Heart left ventricle (tissue), 16 donors: ENCODE results near the gene UQCC2. TPM values are rescaled to one million over a fixed set of nuclear protein-coding genes. Genes with fewer than 3 reads are reported as not detected.
A peak's percentile ranks its signal among the peaks of the same experiment; 100 is the strongest.

Source experiments
- ATAC-seq, 4 donors: fragments of 200-7000 bp; cut with Tn5 transposase; one replicate each; pipeline ENCODE4 v1.9.1; 2020 to 2022; ENCODE audit warnings: moderate library complexity in 4 of 4, mild to moderate bottlenecking in 3 of 4, moderate number of reproducible peaks in 1 of 4
- DNase-seq, 5 donors: peaks; one replicate each; pipeline ENCODE4 v3.0.0-alpha.2; 2020
- H3K27ac ChIP-seq, 12 donors: fragments of 200-600 bp; sonication (generic) in 4 of 12; one replicate each; pipeline versions ENCODE4 v1.5.0 to v1.8.0; 2016 to 2022; ENCODE audit warnings: mild to moderate bottlenecking in 2 of 12
- H3K27me3 ChIP-seq, 9 donors: fragments of 200-600 bp; sonication (generic) in 2 of 9; one replicate each; pipeline versions ENCODE4 v1.5.1 to v1.8.0; 2016 to 2022; ENCODE audit warnings: mild to moderate bottlenecking in 3 of 9
- H3K36me3 ChIP-seq, 9 donors: fragments of 200-600 bp; sonication (generic) in 2 of 9; one replicate each; pipeline versions ENCODE4 v1.5.0 to v1.8.0; 2018 to 2022; ENCODE audit warnings: mild to moderate bottlenecking in 2 of 9
- H3K4me1 ChIP-seq, 12 donors: fragments of 200-600 bp; sonication (generic) in 4 of 12; one replicate each; pipeline versions ENCODE4 v1.5.0 to v1.8.0; 2016 to 2022; ENCODE audit warnings: mild to moderate bottlenecking in 3 of 12
- H3K4me3 ChIP-seq, 12 donors: fragments of 200-600 bp; sonication (generic) in 4 of 12; one replicate each; pipeline versions ENCODE4 v1.5.0 to v1.8.0; 2017 to 2022; ENCODE audit warnings: mild to moderate bottlenecking in 9 of 12, moderate library complexity in 4 of 12
- H3K9me3 ChIP-seq, 12 donors: fragments of 200-600 bp; sonication (generic) in 4 of 12; one replicate each; pipeline versions ENCODE4 v1.5.0 to v1.8.0; 2016 to 2022; ENCODE audit warnings: mild to moderate bottlenecking in 1 of 12
- CTCF ChIP-seq, 12 donors: fragments of 200-600 bp; sonication (generic) in 4 of 12; IDR thresholded peaks; one replicate each; pipeline versions ENCODE4 v1.5.0 to v1.8.0; 2018 to 2022; ENCODE audit warnings: antibody characterized with exemption in 12 of 12, mild to moderate bottlenecking in 5 of 12
- POLR2A ChIP-seq, 2 donors: fragments of 450-650 bp; IDR thresholded peaks; one replicate each; pipeline ENCODE4 v1.6.1; 2017; ENCODE audit warnings: antibody characterized with exemption in 2 of 2, mild to moderate bottlenecking in 2 of 2, moderate library complexity in 2 of 2
- WGBS, 4 donors: extraction: QIAGEN DNeasy Blood & Tissue Kit in 2 of 4; methylation state at CpG; one replicate each; pipeline versions ENCODE4 v1.1.5 to v1.1.7; 2013 to 2018; 5-methylcytosine and 5-hydroxymethylcytosine counted together
- intact Hi-C, 10 donors: fragments of 100-400 bp; cut with DNase I; formaldehyde crosslinking; loops; one replicate each; pipeline versions ENCODE4 v1.11.1 to v1.14.2; 2022
- polyA plus RNA-seq, 2 donors: library from polyadenylated mRNA; stranded (reverse); fragments of 200-250 nt; gene quantifications; one replicate each; pipeline ENCODE4 v1.2.3, GENCODE V29; 2013
- total RNA-seq, 9 donors: library from RNA; depleted of rRNA in 2 of 9; stranded (reverse); fragments of >200 nt in 2 of 9; fragmentation: NEBNext Ultra II Directional in 3 of 9; extraction: Animal tissue kit (Norgen Biotek cat#: 25700) in 3 of 9; gene quantifications; one replicate each; pipeline versions ENCODE4 v1.1.0 to v1.2.4, GENCODE V29; 2016 to 2023
- donor health status: ischemic (EF 13 %, LVEDD 7.1; RV severe dilation, severe dysfunction).
- donor health status: healthy with polysubstance abuse.
- donor health status: DM: no; HTN: yes; CAD: no.
- donor health status: DM: no; HTN: no; CAD: no.
- donor health status: ischemic (EF 25% LVEDD 6.9; RV normal size, moderate dysfunction).
- donor health status: ischemic (EF 25% LVEDD 5.7; RV mildly dilated, moderate dysfunction).
- donor health status: healthy.
- donor health status: DM: yes; HTN: yes; CAD: no.
- donor health status: ischemic (EF 35%, LVEDD 5.7; RV mildly dilated, moderate dysfunction).
- donor health status: nonischemic (EF 11% LVEDD 7.7; RV severe dilation, severe dysfunction).
- donor health status: DM: yes; HTN: yes; CAD: no.
- donor health status: PGD.
- donor health status: ischemic (EF 29% LVEDD 5.4; RV normal size, mild dysfunction).
- donor health status: nonischemic (EF 23%, LVEDD 6.1; RV moderate dilation, normal function).

UQCC2 gene
- total and polyA plus RNA-seq, 11 donors = 88.5 to 496 (median 195) TPM

GRCh38 chr6:33740204-33740608 lies 28.7 kb upstream of the UQCC2 start:
- DNase-seq = peak in 3 of 5 donors; percentile 37 to 86 (median 82)
- intact Hi-C loops = loop anchor here in 1 of 10 donors (5.0 kb wide), 1 partner anchor 153 kb away; no protein-coding TSS in a partner anchor
- peak; percentile 36 to 56 (median 46) for ATAC-seq

GRCh38 chr6:33739571-33739970 lies 28.1 kb upstream of the UQCC2 start:
- peaks cover 0 to 5% (median 0%) of the 10 kb centered on the region in 9 donors for H3K27me3 ChIP-seq
- no peak for DNase-seq
- TF ChIP-seq CTCF (IDR thresholded peaks at IDR 0.05) = no peak
- TF ChIP-seq POLR2A (IDR thresholded peaks at IDR 0.05) = no peak
- H3K36me3 ChIP-seq = peaks cover 0 to 20% (median 0%) of the 10 kb centered on the region in 9 donors
- WGBS, 4 donors = 51 to 83% (median 72%) methylated on average over 5 of the region's 5 CpGs
- ATAC-seq = no peak
- peaks cover 0 to 93% (median 45%) of the 10 kb centered on the region in 12 donors for H3K4me1 ChIP-seq
- intact Hi-C loops = no loop called here
- H3K9me3 ChIP-seq = no peaks in the 10 kb centered on the region
- no peak overlapping the region for H3K4me3 ChIP-seq
- peak overlapping the region; percentile 27 to 98 (median 85) for H3K27ac ChIP-seq

More at GRCh38 chr6:33740204-33740608, 28.7 kb upstream of the UQCC2 start:
- Histone ChIP-seq H3K36me3 (peaks cover 0 to 14% (median 0%) of the 10 kb centered on the region in 9 donors), H3K27ac (peak overlapping the region; percentile 29 to 98 (median 80)), H3K27me3 (peaks cover 0 to 5% (median 0%) of the 10 kb centered on the region in 9 donors), H3K4me1 (peaks cover 0 to 93% (median 47%) of the 10 kb centered on the region in 12 donors), H3K4me3 (no peak overlapping the region), H3K9me3 (no peaks in the 10 kb centered on the region)
- 26 to 39% (median 31%) methylated on average over 6 of the region's 6 CpGs for WGBS, 4 donors
- TF ChIP-seq POLR2A (IDR thresholded peaks at IDR 0.05) (no peak), CTCF (IDR thresholded peaks at IDR 0.05) (no peak)

DNA sequence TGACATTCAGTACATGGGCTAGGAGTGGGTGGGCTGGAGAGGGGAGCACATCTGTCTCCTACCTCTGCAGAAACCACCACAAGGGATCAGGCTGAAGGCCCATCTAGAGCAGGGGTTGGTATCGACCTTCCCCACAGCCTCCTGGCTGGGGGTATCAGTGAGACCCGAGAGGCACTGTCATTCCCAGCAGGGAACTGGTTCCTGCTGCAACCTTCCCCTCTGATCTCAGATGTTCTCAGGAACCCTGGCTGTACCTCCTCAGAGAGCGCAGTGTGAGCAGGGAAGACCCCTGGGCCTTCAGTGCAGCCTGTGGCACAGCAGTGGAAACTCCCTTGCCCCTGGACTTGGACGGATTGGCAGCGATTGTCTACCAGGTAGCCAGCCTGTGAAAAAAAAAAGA lies 27.4 kb upstream of the UQCC2 start:
- peaks cover 0 to 27% (median 0%) of the 10 kb centered on the region in 9 donors for H3K36me3 ChIP-seq
- peaks cover 0 to 92% (median 42%) of the 10 kb centered on the region in 12 donors for H3K4me1 ChIP-seq
- peaks cover 0 to 5% (median 0%) of the 10 kb centered on the region in 9 donors for H3K27me3 ChIP-seq
- TF ChIP-seq CTCF (IDR thresholded peaks at IDR 0.05) (no peak), POLR2A (IDR thresholded peaks at IDR 0.05) (no peak)
- no peak for DNase-seq
- intact Hi-C loops = no loop called here
- no peak overlapping the region for H3K4me3 ChIP-seq
- H3K27ac ChIP-seq = peak overlapping the region in 11 of 12 donors; percentile 68 to 98 (median 88)
- no peak for ATAC-seq
- WGBS, 4 donors = 78 to 85% (median 84%) methylated on average over 5 of the region's 5 CpGs
- no peaks in the 10 kb centered on the region for H3K9me3 ChIP-seq

- Histone ChIP-seq H3K4me1 (peaks cover 0 to 92% (median 41%) of the 10 kb centered on the region in 12 donors), H3K36me3 (peaks cover 0 to 35% (median 0%) of the 10 kb centered on the region in 9 donors), H3K9me3 (no peaks in the 10 kb centered on the region), H3K4me3 (no peak overlapping the region), H3K27ac (peak overlapping the region; percentile 55 to 98 (median 88)), H3K27me3 (peaks cover 0 to 5% (median 0%) of the 10 kb centered on the region in 9 donors)
- intact Hi-C loops = no loop called here
- ATAC-seq = peak in 1 of 4 donors; percentile 13
- peak in 2 of 5 donors; percentile 27 to 40 for DNase-seq
- no peak for TF ChIP-seq POLR2A (IDR thresholded peaks at IDR 0.05)
- no peak for TF ChIP-seq CTCF (IDR thresholded peaks at IDR 0.05)
- 52 to 77% (median 65%) methylated on average over 9 of the region's 9 CpGs for WGBS, 4 donors
Observed at GRCh38 chr6:33738153-33738552, 26.7 kb upstream of the UQCC2 start.
